GM18868 (cell line): ENCODE measurements around the gene TPP1.

ENCODE experiments used
- ATAC-seq: cut with Tn5 transposase; IDR thresholded peaks from one replicate; pipeline ENCODE4 v1.9.1; 2021; ENCODE audit warnings: mild to moderate bottlenecking, moderate library complexity; ENCODE audit not compliant: unreplicated experiment

Gene TPP1

GRCh38 chr11:6619004-6619745, at the start of gene TPP1:
TSS of gene TPP1 (minus strand) at chr11:6619422. CDS start at chr11:6619400, 22 bp downstream.
- peak; percentile 99 for ATAC-seq

- no peak for ATAC-seq
Measured at GRCh38 chr11:6667733-6668374, 48.6 kb upstream of the TPP1 start.

GRCh38 chr11:6666302-6667183, 47.3 kb upstream of the TPP1 start:
- ATAC-seq = no peak

GRCh38 chr11:6664551-6664950, 45.3 kb upstream of the TPP1 start:
- ATAC-seq = no peak

GRCh38 chr11:6663794-6664469, 44.7 kb upstream of the TPP1 start:
- ATAC-seq = no peak

GRCh38 chr11:6660712-6661111, 41.5 kb upstream of the TPP1 start:
- peak; percentile 50 for ATAC-seq

GRCh38 chr11:6658647-6659046, 39.4 kb upstream of the TPP1 start:
- no peak for ATAC-seq

GRCh38 chr11:6657346-6657745, 38.1 kb upstream of the TPP1 start:
- ATAC-seq = no peak

GRCh38 chr11:6656936-6657335, 37.7 kb upstream of the TPP1 start:
- ATAC-seq = no peak

- no peak for ATAC-seq
Measured at GRCh38 chr11:6656584-6656915, 37.3 kb upstream of the TPP1 start.

GRCh38 chr11:6655790-6656583, 36.8 kb upstream of the TPP1 start, which contains the start of gene DCHS1:
TSS of gene DCHS1 (minus strand) at chr11:6655809. CDS start at chr11:6641613, 14,196 bp downstream.
- ATAC-seq = no peak

- no peak for ATAC-seq
Measured at GRCh38 chr11:6655020-6655789, 36.0 kb upstream of the TPP1 start.

GRCh38 chr11:6654281-6655019, 35.2 kb upstream of the TPP1 start:
- ATAC-seq = no peak

- ATAC-seq = no peak
Measured at GRCh38 chr11:6653656-6654055, 34.4 kb upstream of the TPP1 start.

- ATAC-seq = no peak
Measured at GRCh38 chr11:6653097-6653496, 33.9 kb upstream of the TPP1 start.

GRCh38 chr11:6652182-6652581, 33.0 kb upstream of the TPP1 start:
- ATAC-seq = no peak

GRCh38 chr11:6650980-6651379, 31.8 kb upstream of the TPP1 start:
- ATAC-seq = no peak

- no peak for ATAC-seq
Measured at GRCh38 chr11:6650104-6650503, 30.9 kb upstream of the TPP1 start.

GRCh38 chr11:6648501-6648900, 29.3 kb upstream of the TPP1 start:
- ATAC-seq = no peak
